Measurements from ENCODE around the gene PRKCB. TPM values are rescaled to one million over a fixed set of nuclear protein-coding genes. Genes with fewer than 3 reads are reported as not detected.

Gene PRKCB
- total and polyA plus RNA-seq, 2 experiments from 2014 or later = 3.7 to 16.4 TPM

DNA sequence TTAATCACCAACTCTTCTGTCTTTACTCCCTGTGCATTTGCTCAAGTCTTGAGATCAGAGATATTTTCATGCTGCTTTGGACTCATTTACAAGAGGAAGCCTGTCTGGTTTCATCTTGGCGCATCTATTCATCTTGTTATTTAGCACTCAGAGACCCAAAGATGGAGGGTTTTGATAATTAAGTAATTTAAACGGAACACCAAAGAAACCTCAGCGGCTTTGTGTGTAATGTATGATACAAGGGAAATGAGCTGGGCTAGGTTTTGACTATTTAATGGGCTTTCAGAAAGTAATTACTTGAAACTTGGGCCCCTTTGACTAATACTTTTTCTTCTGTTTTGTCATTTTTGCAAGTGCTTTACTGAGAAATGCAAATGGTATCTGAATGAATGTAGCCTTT lies 354.2 kb downstream of the PRKCB start:
- no peaks in the 10 kb centered on the region for H3F3A ChIP-seq (replicated peaks; ENCODE audit: low read depth)
- no peaks in the 10 kb centered on the region for H3K36me3 ChIP-seq (ENCODE audit: insufficient read depth)
- H3K9me2 ChIP-seq (ENCODE audit: insufficient read depth) = no peaks in the 10 kb centered on the region
- H3K4me2 ChIP-seq = no peak overlapping the region
- peaks cover 14% of the 10 kb centered on the region for H3K4me1 Mint-ChIP-seq
- no peak for ATAC-seq
- no peaks in the 10 kb centered on the region for H3K27me3 ChIP-seq (ENCODE audit: insufficient read depth)
- no peak overlapping the region for H3K4me3 Mint-ChIP-seq
- no peaks in the 10 kb centered on the region; the same call in 2 of the 3 replicates for H3K36me3 Mint-ChIP-seq (ENCODE audit: low read depth)
- H4K20me1 ChIP-seq (replicated peaks; ENCODE audit: insufficient read depth) = no peaks in the 10 kb centered on the region
- no peak for DNase-seq (ENCODE audit: low spot score)
- H3K4me1 ChIP-seq (ENCODE audit: insufficient read depth) = peaks cover 4% of the 10 kb centered on the region
- no peak overlapping the region for H3K27ac Mint-ChIP-seq
- no peak overlapping the region for H2AFZ ChIP-seq
- H3K27me3 Mint-ChIP-seq (ENCODE audit: insufficient read depth, low read depth, poor library complexity) = peaks cover 4% of the 10 kb centered on the region
- no peak overlapping the region for H3K27ac ChIP-seq (ENCODE audit: low read depth)
- no peaks in the 10 kb centered on the region for H3K9me3 Mint-ChIP-seq
- no peak overlapping the region for H3K4me3 ChIP-seq
- no peaks in the 10 kb centered on the region for H3K79me2 ChIP-seq (replicated peaks; ENCODE audit: insufficient read depth)
- TF ChIP-seq, protein P1, sequence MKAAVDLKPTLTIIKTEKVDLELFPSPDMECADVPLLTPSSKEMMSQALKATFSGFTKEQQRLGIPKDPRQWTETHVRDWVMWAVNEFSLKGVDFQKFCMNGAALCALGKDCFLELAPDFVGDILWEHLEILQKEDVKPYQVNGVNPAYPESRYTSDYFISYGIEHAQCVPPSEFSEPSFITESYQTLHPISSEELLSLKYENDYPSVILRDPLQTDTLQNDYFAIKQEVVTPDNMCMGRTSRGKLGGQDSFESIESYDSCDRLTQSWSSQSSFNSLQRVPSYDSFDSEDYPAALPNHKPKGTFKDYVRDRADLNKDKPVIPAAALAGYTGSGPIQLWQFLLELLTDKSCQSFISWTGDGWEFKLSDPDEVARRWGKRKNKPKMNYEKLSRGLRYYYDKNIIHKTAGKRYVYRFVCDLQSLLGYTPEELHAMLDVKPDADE (IDR thresholded peaks at IDR 0.05) = no peak
- TF ChIP-seq POLR2AphosphoS5 (IDR thresholded peaks at IDR 0.05; ENCODE audit: low read depth) = no peak
- no peak for TF ChIP-seq JUNB (IDR thresholded peaks at IDR 0.05; ENCODE audit: unreplicated experiment)
- TF ChIP-seq CREB1 (CRISPR knock-in tag; IDR thresholded peaks at IDR 0.05; ENCODE audit: low read depth) = no peak
- no peak for TF ChIP-seq NANOG (IDR thresholded peaks at IDR 0.05; ENCODE audit: borderline replicate concordance)
- no peak for TF ChIP-seq STAT1 (IDR thresholded peaks at IDR 0.05; ENCODE audit: unreplicated experiment)
- no peak for TF ChIP-seq EZH2 (IDR thresholded peaks at IDR 0.05; ENCODE audit: low read depth, unreplicated experiment)
- no peak for TF ChIP-seq ZNF114 (CRISPR knock-in tag; IDR thresholded peaks at IDR 0.05)
- TF ChIP-seq, protein P2, sequence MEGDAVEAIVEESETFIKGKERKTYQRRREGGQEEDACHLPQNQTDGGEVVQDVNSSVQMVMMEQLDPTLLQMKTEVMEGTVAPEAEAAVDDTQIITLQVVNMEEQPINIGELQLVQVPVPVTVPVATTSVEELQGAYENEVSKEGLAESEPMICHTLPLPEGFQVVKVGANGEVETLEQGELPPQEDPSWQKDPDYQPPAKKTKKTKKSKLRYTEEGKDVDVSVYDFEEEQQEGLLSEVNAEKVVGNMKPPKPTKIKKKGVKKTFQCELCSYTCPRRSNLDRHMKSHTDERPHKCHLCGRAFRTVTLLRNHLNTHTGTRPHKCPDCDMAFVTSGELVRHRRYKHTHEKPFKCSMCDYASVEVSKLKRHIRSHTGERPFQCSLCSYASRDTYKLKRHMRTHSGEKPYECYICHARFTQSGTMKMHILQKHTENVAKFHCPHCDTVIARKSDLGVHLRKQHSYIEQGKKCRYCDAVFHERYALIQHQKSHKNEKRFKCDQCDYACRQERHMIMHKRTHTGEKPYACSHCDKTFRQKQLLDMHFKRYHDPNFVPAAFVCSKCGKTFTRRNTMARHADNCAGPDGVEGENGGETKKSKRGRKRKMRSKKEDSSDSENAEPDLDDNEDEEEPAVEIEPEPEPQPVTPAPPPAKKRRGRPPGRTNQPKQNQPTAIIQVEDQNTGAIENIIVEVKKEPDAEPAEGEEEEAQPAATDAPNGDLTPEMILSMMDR (conservative IDR thresholded peaks at IDR 0.05; ENCODE audit: low read depth in 2 of 2) = no peak
- TF ChIP-seq, protein P3, sequence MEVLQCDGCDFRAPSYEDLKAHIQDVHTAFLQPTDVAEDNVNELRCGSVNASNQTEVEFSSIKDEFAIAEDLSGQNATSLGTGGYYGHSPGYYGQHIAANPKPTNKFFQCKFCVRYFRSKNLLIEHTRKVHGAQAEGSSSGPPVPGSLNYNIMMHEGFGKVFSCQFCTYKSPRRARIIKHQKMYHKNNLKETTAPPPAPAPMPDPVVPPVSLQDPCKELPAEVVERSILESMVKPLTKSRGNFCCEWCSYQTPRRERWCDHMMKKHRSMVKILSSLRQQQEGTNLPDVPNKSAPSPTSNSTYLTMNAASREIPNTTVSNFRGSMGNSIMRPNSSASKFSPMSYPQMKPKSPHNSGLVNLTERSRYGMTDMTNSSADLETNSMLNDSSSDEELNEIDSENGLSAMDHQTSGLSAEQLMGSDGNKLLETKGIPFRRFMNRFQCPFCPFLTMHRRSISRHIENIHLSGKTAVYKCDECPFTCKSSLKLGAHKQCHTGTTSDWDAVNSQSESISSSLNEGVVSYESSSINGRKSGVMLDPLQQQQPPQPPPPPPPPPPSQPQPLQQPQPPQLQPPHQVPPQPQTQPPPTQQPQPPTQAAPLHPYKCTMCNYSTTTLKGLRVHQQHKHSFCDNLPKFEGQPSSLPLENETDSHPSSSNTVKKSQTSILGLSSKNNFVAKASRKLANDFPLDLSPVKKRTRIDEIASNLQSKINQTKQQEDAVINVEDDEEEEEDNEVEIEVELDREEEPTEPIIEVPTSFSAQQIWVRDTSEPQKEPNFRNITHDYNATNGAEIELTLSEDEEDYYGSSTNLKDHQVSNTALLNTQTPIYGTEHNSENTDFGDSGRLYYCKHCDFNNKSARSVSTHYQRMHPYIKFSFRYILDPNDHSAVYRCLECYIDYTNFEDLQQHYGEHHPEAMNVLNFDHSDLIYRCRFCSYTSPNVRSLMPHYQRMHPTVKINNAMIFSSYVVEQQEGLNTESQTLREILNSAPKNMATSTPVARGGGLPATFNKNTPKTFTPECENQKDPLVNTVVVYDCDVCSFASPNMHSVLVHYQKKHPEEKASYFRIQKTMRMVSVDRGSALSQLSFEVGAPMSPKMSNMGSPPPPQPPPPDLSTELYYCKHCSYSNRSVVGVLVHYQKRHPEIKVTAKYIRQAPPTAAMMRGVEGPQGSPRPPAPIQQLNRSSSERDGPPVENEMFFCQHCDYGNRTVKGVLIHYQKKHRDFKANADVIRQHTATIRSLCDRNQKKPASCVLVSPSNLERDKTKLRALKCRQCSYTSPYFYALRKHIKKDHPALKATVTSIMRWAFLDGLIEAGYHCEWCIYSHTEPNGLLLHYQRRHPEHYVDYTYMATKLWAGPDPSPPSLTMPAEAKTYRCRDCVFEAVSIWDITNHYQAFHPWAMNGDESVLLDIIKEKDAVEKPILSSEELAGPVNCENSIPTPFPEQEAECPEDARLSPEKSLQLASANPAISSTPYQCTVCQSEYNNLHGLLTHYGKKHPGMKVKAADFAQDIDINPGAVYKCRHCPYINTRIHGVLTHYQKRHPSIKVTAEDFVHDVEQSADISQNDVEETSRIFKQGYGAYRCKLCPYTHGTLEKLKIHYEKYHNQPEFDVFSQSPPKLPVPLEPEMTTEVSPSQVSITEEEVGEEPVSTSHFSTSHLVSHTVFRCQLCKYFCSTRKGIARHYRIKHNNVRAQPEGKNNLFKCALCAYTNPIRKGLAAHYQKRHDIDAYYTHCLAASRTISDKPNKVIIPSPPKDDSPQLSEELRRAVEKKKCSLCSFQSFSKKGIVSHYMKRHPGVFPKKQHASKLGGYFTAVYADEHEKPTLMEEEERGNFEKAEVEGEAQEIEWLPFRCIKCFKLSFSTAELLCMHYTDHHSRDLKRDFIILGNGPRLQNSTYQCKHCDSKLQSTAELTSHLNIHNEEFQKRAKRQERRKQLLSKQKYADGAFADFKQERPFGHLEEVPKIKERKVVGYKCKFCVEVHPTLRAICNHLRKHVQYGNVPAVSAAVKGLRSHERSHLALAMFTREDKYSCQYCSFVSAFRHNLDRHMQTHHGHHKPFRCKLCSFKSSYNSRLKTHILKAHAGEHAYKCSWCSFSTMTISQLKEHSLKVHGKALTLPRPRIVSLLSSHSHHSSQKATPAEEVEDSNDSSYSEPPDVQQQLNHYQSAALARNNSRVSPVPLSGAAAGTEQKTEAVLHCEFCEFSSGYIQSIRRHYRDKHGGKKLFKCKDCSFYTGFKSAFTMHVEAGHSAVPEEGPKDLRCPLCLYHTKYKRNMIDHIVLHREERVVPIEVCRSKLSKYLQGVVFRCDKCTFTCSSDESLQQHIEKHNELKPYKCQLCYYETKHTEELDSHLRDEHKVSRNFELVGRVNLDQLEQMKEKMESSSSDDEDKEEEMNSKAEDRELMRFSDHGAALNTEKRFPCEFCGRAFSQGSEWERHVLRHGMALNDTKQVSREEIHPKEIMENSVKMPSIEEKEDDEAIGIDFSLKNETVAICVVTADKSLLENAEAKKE (CRISPR knock-in tag; IDR thresholded peaks at IDR 0.05) = no peak
- TF ChIP-seq, protein P4, sequence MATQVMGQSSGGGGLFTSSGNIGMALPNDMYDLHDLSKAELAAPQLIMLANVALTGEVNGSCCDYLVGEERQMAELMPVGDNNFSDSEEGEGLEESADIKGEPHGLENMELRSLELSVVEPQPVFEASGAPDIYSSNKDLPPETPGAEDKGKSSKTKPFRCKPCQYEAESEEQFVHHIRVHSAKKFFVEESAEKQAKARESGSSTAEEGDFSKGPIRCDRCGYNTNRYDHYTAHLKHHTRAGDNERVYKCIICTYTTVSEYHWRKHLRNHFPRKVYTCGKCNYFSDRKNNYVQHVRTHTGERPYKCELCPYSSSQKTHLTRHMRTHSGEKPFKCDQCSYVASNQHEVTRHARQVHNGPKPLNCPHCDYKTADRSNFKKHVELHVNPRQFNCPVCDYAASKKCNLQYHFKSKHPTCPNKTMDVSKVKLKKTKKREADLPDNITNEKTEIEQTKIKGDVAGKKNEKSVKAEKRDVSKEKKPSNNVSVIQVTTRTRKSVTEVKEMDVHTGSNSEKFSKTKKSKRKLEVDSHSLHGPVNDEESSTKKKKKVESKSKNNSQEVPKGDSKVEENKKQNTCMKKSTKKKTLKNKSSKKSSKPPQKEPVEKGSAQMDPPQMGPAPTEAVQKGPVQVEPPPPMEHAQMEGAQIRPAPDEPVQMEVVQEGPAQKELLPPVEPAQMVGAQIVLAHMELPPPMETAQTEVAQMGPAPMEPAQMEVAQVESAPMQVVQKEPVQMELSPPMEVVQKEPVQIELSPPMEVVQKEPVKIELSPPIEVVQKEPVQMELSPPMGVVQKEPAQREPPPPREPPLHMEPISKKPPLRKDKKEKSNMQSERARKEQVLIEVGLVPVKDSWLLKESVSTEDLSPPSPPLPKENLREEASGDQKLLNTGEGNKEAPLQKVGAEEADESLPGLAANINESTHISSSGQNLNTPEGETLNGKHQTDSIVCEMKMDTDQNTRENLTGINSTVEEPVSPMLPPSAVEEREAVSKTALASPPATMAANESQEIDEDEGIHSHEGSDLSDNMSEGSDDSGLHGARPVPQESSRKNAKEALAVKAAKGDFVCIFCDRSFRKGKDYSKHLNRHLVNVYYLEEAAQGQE (IDR thresholded peaks at IDR 0.05; ENCODE audit: unreplicated experiment) = no peak
- TF ChIP-seq EZH2phosphoT487 (IDR thresholded peaks at IDR 0.05; ENCODE audit: unreplicated experiment) = no peak
- no peak for TF ChIP-seq ZNF331 (CRISPR knock-in tag; IDR thresholded peaks at IDR 0.05; ENCODE audit: low read depth)
